HepG2 (cell line): ENCODE data around the gene SEMA7A. TPM values are rescaled to one million over a fixed set of nuclear protein-coding genes. Genes with fewer than 3 reads are reported as not detected.
A peak's percentile ranks its signal among the peaks of the same experiment; 100 is the strongest.

ENCODE experiments used
- ATAC-seq: fragments of 200-7000 bp; cut with Tn5 transposase; 3 replicates; pipeline ENCODE4 v1.9.1; 2020; ENCODE audit warnings: mild to moderate bottlenecking, moderate library complexity
- BruUV-seq: library from RNA; stranded (reverse); fragments of 400-500 nt; replicated peaks from 2 replicates; lab custom pipeline; 2021; lab: Mats Ljungman, UMichigan
- CTCF ChIA-PET: fragments of 300-600 bp; formaldehyde crosslinking; extraction: SDS; loops from one replicate; lab custom pipeline; 2021; ENCODE audit warnings: low total read pairs, inconsistent platforms, low intra/inter-chr PET ratio; lab: Yijun Ruan, JAX
- POLR2A ChIA-PET: fragments of 350-600 bp; sonication (Branson Sonifier 250); formaldehyde crosslinking; loops from one replicate; lab custom pipeline; 2020; ENCODE audit warnings: antibody characterized with exemption, inconsistent platforms; lab: Yijun Ruan, JAX
- DNase-seq: peaks from one replicate; pipeline ENCODE4 v3.0.0-alpha.2; 2015; ENCODE audit warnings: low spot score
- FAIRE-seq: peaks from 3 replicates; lab custom pipeline; 2011; peaks lifted over from hg19 to GRCh38; lab: Jason Lieb, UNC
- H2AFZ ChIP-seq: one replicate; pipeline ENCODE4 v1.6.1; 2011; ENCODE audit warnings: low read length, inconsistent platforms
- H3K27ac ChIP-seq: fragments of 300-600 bp; 3 replicates; pipeline ENCODE4 v1.8.0; 2011; ENCODE audit warnings: mixed run types, mild to moderate bottlenecking, mixed read lengths, low read length, inconsistent platforms; ENCODE audit not compliant: insufficient read depth; ENCODE audit errors: extremely low read length
- H3K27me3 ChIP-seq, 2 experiments: fragments of 200-600 bp in 1 of 2; 2 replicates in 1 of 2; 3 replicates in 1 of 2; pipeline versions ENCODE4 v1.6.0 to v1.8.0; 2011; ENCODE audit warnings: low read length in 2 of 2, mild to moderate bottlenecking in 2 of 2, moderate library complexity in 2 of 2, inconsistent platforms in 1 of 2; ENCODE audit not compliant: insufficient read depth in 2 of 2, control insufficient read depth in 1 of 2
- H3K36me3 ChIP-seq, 2 experiments: fragments of 200-600 bp in 1 of 2; replicated peaks in 1 of 2; 2 replicates in 1 of 2; 3 replicates in 1 of 2; pipeline versions ENCODE4 v1.5.1 to v1.8.0; 2011; ENCODE audit warnings: low read length in 2 of 2, inconsistent platforms in 1 of 2; ENCODE audit not compliant: insufficient read depth in 2 of 2, control insufficient read depth in 1 of 2
- H3K4me1 ChIP-seq: 2 replicates; pipeline ENCODE4 v1.5.1; 2012; ENCODE audit warnings: low read length, inconsistent platforms; ENCODE audit not compliant: insufficient read depth
- H3K4me2 ChIP-seq: 2 replicates; pipeline ENCODE4 v1.6.0; 2011; ENCODE audit warnings: low read depth, low read length, inconsistent platforms
- H3K4me3 ChIP-seq, 3 experiments: fragments of 200-600 bp in 1 of 3; sonication (generic), shearing (Covaris generic) in 1 of 3; replicated peaks in 1 of 3; 2 replicates each; pipeline ENCODE4 v1.5.1; 2011 to 2016; ENCODE audit warnings: low read length in 3 of 3, inconsistent platforms in 2 of 3, low read depth in 2 of 3, mild to moderate bottlenecking in 2 of 3, control low read depth in 1 of 3, mixed read lengths in 1 of 3; ENCODE audit not compliant: insufficient read depth in 1 of 3
- H3K79me2 ChIP-seq: one replicate; pipeline ENCODE4 v1.6.1; 2011; ENCODE audit warnings: low read length, inconsistent platforms; ENCODE audit not compliant: insufficient read depth
- H3K9ac ChIP-seq: 2 replicates; pipeline ENCODE4 v1.6.0; 2011; ENCODE audit warnings: mild to moderate bottlenecking, low read depth, low read length, inconsistent platforms; ENCODE audit not compliant: insufficient read depth
- H3K9me3 ChIP-seq: 2 replicates; pipeline ENCODE4 v1.5.1; 2012; ENCODE audit warnings: mild to moderate bottlenecking, low read length
- H4K20me1 ChIP-seq: 2 replicates; pipeline ENCODE4 v1.6.0; 2011; ENCODE audit warnings: inconsistent platforms, mild to moderate bottlenecking, low read length, moderate library complexity; ENCODE audit not compliant: insufficient read depth
- DNMT1 ChIP-seq: sonication (generic); formaldehyde crosslinking; IDR thresholded peaks from 2 replicates; pipeline ENCODE4 v1.5.1; 2020; ENCODE audit warnings: mild to moderate bottlenecking, missing genetic modification reagents
- MAFF ChIP-seq: IDR thresholded peaks from 2 replicates; pipeline ENCODE4 v1.6.1; 2011; ENCODE audit warnings: low read depth, low read length, improper control_type of control experiment
- MAFG ChIP-seq: sonication (generic); formaldehyde crosslinking; IDR thresholded peaks from 2 replicates; pipeline ENCODE4 v1.5.1; 2020; ENCODE audit warnings: mild to moderate bottlenecking, missing genetic modification reagents
- MAFK ChIP-seq, 2 experiments: IDR thresholded peaks in 1 of 2; conservative IDR thresholded peaks in 1 of 2; 2 replicates each; pipeline ENCODE4 v1.6.1; 2011; ENCODE audit warnings: improper control_type of control experiment in 2 of 2, low read length in 2 of 2
- SPEN ChIP-seq: sonication (generic); formaldehyde crosslinking; IDR thresholded peaks from 2 replicates; pipeline ENCODE4 v1.5.1; 2020; ENCODE audit warnings: low read depth, mild to moderate bottlenecking, missing genetic modification reagents
- TEAD3 ChIP-seq: optimal IDR thresholded peaks from 2 replicates; pipeline ENCODE3; 2016; ENCODE audit warnings: borderline replicate concordance
- ZSCAN21 ChIP-seq: sonication (generic); formaldehyde crosslinking; IDR thresholded peaks from 2 replicates; pipeline ENCODE4 v1.8.0; 2022; ENCODE audit warnings: mild to moderate bottlenecking, missing genetic modification reagents, moderate library complexity, borderline replicate concordance
- WGBS: methylation state at CpG from one replicate; pipeline ENCODE4 v1.1.6; 2017; ENCODE audit warnings: low lambda C conversion rate; 5-methylcytosine and 5-hydroxymethylcytosine counted together
- in situ Hi-C: cut with HindIII; loops from 2 replicates; pipeline ENCODE4 v1.10.0; 2017; ENCODE audit warnings: low pct_unique_long_range_greater_than_20kb; ENCODE audit not compliant: extremely low pct_ligation_motif_present
- intact Hi-C: fragments of 100-400 bp; cut with micrococcal nuclease; formaldehyde crosslinking; loops from one replicate; pipeline ENCODE4 v1.10.0; 2022; ENCODE audit not compliant: unreplicated experiment
- polyA plus RNA-seq, 8 experiments: library from polyadenylated mRNA; depleted of rRNA in 3 of 8; stranded (reverse) in 7 of 8; unstranded in 1 of 8; fragments of >200 nt; fragmentation: Illumina TruSeq in 4 of 8; extraction: Trizol in 4 of 8; gene quantifications; 2 replicates each; pipeline versions ENCODE4 v1.2.1 to v1.2.3, GENCODE V29; 2011 to 2016; ENCODE audit warnings: low read depth in 4 of 8, missing spikeins in 1 of 8, mixed read lengths in 1 of 8; ENCODE audit not compliant: insufficient read depth in 1 of 8
- total RNA-seq, 5 experiments: library from RNA; depleted of rRNA; stranded (reverse); fragments of >200 nt; fragmentation: Illumina TruSeq; extraction: Trizol; gene quantifications; 2 replicates each; pipeline ENCODE4 v1.2.3, GENCODE V29; 2016; ENCODE audit warnings: low read depth in 1 of 5
- TF ChIP-seq, protein P1 (sequence below): sonication (generic); formaldehyde crosslinking; IDR thresholded peaks from 2 replicates; pipeline ENCODE4 v1.5.1; 2020; ENCODE audit warnings: mild to moderate bottlenecking, missing genetic modification reagents, moderate library complexity
- TF ChIP-seq, protein P2 (sequence below): sonication (generic); formaldehyde crosslinking; IDR thresholded peaks from 2 replicates; pipeline ENCODE4 v1.9.0; 2022; ENCODE audit warnings: missing genetic modification reagents, mild to moderate bottlenecking, borderline replicate concordance
- TF ChIP-seq, protein P3 (sequence below): sonication (generic); formaldehyde crosslinking; IDR thresholded peaks from 2 replicates; pipeline ENCODE4 v1.4.0; 2020; ENCODE audit warnings: missing genetic modification reagents

SEMA7A gene
- total and polyA plus RNA-seq, 2 of the 13 experiments (the other 11 are each of a cell fraction or from before 2014, with no cell fraction given) = 9.0 to 15.8 TPM

DNA sequence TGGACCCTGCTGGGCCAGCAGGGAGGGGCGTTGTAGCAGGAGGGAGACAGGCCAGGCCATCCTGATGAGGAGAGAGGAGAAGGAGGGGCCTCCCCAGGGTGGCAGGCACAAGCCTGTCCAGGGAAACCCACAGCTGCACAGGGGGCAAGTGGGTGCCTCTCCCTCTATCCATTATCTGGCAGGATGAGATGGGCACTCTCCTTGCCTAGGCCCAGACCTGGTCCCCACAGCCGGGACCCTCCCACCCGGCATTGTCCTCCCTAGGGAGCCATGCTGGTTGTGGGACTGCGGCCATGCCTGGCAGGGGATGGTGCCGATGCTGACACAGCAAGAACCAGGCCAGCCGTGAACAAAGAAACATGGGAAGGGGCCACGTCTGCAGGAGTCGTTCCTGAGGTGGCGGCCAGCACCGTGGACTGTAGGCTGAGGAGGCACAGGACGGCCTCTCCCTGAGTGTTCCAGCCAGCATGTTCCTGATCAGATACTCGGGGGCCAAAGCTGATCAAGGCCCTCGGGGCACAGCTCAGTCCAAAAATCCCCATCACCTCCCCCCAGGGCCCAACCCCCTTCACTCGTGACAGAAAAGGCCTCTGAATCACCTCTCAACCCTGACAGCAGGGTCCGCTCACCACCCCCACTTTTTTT lies 47.1 kb downstream of the SEMA7A start:
- H3K9ac ChIP-seq = no peak overlapping the region
- CTCF ChIA-PET = no interaction called here
- TF ChIP-seq MAFF (peak; percentile 58; the same call in 1 of the 2 replicates), ZSCAN21 (CRISPR knock-in tag) (no peak), DNMT1 (no peak), MAFG (CRISPR knock-in tag) (peak; percentile 45; the same call in 1 of the 2 replicates), TEAD3 (CRISPR knock-in tag) (peak; percentile 28), SPEN (CRISPR knock-in tag) (0 out of 2 replicates have a peak, but pooled peaks have one; percentile 31), MAFK (conservative IDR thresholded peaks at IDR 0.05 in 1 of 2, IDR thresholded peaks at IDR 0.05 in 1 of 2; ENCODE audit: low read length in 2 of 2) (peak; percentile 74 to 81)
- TF ChIP-seq, protein P1, sequence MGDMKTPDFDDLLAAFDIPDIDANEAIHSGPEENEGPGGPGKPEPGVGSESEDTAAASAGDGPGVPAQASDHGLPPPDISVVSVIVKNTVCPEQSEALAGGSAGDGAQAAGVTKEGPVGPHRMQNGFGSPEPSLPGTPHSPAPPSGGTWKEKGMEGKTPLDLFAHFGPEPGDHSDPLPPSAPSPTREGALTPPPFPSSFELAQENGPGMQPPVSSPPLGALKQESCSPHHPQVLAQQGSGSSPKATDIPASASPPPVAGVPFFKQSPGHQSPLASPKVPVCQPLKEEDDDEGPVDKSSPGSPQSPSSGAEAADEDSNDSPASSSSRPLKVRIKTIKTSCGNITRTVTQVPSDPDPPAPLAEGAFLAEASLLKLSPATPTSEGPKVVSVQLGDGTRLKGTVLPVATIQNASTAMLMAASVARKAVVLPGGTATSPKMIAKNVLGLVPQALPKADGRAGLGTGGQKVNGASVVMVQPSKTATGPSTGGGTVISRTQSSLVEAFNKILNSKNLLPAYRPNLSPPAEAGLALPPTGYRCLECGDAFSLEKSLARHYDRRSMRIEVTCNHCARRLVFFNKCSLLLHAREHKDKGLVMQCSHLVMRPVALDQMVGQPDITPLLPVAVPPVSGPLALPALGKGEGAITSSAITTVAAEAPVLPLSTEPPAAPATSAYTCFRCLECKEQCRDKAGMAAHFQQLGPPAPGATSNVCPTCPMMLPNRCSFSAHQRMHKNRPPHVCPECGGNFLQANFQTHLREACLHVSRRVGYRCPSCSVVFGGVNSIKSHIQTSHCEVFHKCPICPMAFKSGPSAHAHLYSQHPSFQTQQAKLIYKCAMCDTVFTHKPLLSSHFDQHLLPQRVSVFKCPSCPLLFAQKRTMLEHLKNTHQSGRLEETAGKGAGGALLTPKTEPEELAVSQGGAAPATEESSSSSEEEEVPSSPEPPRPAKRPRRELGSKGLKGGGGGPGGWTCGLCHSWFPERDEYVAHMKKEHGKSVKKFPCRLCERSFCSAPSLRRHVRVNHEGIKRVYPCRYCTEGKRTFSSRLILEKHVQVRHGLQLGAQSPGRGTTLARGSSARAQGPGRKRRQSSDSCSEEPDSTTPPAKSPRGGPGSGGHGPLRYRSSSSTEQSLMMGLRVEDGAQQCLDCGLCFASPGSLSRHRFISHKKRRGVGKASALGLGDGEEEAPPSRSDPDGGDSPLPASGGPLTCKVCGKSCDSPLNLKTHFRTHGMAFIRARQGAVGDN (CRISPR knock-in tag) = peak; percentile 11; the same call in 1 of the 2 replicates
- TF ChIP-seq, protein P2, sequence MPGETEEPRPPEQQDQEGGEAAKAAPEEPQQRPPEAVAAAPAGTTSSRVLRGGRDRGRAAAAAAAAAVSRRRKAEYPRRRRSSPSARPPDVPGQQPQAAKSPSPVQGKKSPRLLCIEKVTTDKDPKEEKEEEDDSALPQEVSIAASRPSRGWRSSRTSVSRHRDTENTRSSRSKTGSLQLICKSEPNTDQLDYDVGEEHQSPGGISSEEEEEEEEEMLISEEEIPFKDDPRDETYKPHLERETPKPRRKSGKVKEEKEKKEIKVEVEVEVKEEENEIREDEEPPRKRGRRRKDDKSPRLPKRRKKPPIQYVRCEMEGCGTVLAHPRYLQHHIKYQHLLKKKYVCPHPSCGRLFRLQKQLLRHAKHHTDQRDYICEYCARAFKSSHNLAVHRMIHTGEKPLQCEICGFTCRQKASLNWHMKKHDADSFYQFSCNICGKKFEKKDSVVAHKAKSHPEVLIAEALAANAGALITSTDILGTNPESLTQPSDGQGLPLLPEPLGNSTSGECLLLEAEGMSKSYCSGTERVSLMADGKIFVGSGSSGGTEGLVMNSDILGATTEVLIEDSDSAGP (CRISPR knock-in tag) = peak; percentile 14; the same call in 1 of the 2 replicates
- TF ChIP-seq, protein P3, sequence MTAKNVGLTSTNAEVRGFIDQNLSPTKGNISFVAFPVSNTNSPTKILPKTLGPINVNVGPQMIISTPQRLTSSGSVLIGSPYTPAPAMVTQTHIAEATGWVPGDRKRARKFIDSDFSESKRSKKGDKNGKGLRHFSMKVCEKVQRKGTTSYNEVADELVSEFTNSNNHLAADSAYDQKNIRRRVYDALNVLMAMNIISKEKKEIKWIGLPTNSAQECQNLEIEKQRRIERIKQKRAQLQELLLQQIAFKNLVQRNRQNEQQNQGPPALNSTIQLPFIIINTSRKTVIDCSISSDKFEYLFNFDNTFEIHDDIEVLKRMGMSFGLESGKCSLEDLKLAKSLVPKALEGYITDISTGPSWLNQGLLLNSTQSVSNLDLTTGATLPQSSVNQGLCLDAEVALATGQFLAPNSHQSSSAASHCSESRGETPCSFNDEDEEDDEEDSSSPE (CRISPR knock-in tag) = no peak
- TF ChIP-seq, all 625 proteins: peak for 7
- peak overlapping the region; percentile 24 for H3K4me2 ChIP-seq
- POLR2A ChIA-PET = interaction anchor here (2.2 to 8.8 kb wide), 4 partner anchors 20 to 74 kb away, joined by 4 to 124 read pairs (median 14); partner anchors contain the start of genes SEMA7A and UBL7
- FAIRE-seq = no peak
- BruUV-seq = no TSS peak
- in situ Hi-C loops = loop anchor here (5.0 kb wide), 1 partner anchor 46 kb away; the partner anchor contains the start of gene SEMA7A
- no peak overlapping the region for H2AFZ ChIP-seq
- peak overlapping the region in 1 of 3 experiments; percentile 21; a peak in 1 of 6 replicates for H3K4me3 ChIP-seq
- ATAC-seq = peak; percentile 3; the same call in 2 of the 3 replicates
- no peak for DNase-seq
- H3K4me1 ChIP-seq = peaks cover 91% of the 10 kb centered on the region
- no peaks in the 10 kb centered on the region for H4K20me1 ChIP-seq
- intact Hi-C loops = no loop called here
- H3K9me3 ChIP-seq = no peaks in the 10 kb centered on the region
- no peaks in the 10 kb centered on the region for H3K36me3 ChIP-seq
- 44% methylated on average over 7 of the region's 15 CpGs for WGBS
- H3K27me3 ChIP-seq = peaks cover 3 to 27% of the 10 kb centered on the region in 2 experiments; a peak in 3 of 5 replicates
- H3K27ac ChIP-seq = no peak overlapping the region
- H3K79me2 ChIP-seq = no peaks in the 10 kb centered on the region
